ENCODE measurements around the gene OFD1.

The OFD1 gene

DNA sequence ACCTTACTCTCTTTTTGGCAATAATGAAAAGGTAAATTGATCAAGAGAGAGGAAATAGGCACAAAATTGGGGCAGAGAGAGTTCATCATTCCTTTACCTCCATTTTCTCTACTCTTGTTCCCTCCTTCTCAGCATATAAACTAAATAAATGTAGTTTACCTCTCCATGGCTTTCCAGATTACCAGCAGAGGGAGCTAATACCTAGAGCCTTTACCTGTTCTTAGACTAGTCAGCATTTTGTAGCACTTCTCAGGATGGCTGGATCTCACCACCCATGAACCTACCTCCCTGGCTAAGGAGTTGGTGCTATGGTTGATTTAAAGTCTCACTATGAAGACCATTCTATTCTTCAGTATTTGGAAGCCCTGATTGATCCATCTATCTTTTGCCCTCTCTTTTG, 15.7 kb downstream of the OFD1 start:
- Histone ChIP-seq H3K9me3 (ENCODE audit: control insufficient read depth, insufficient read depth, low read depth, low read length) (no peaks in the 10 kb centered on the region), H3K27ac (ENCODE audit: extremely low read depth, low read depth, low read length) (no peak overlapping the region), H3K4me1 (ENCODE audit: control insufficient read depth, insufficient read depth, low read length) (no peaks in the 10 kb centered on the region), H3K4me3 (ENCODE audit: low read depth, low read length) (no peak overlapping the region), H3K36me3 (ENCODE audit: control insufficient read depth in 2 of 2, insufficient read depth in 1 of 2, low read length in 2 of 2) (peaks cover 53 to 81% of the 10 kb centered on the region in 2 experiments)
- ChIA-PET CTCF (interaction anchor here (0.6 to 7.2 kb wide), 31 partner anchors 8 to 936 kb away, joined by 3 to 92 read pairs (median 4); partner anchors contain the start of genes GEMIN8, OFD1, RAB9A and TRAPPC2), POLR2A (interaction anchor here (1.5 kb wide), 2 partner anchors 9 to 15 kb away, joined by 3 to 6 read pairs; partner anchors contain the start of genes OFD1 and TRAPPC2)
- no peak for TF ChIP-seq ZNF2 (tag by site-specific recombination; IDR thresholded peaks at IDR 0.05)
- no peak for TF ChIP-seq ZNF391 (tag by site-specific recombination; IDR thresholded peaks at IDR 0.05; ENCODE audit: borderline replicate concordance, low read depth)
- TF ChIP-seq ZNF654 (tag by site-specific recombination; IDR thresholded peaks at IDR 0.05; ENCODE audit: low read depth), result peak; percentile 56

GRCh38 chrX:13750812-13751211, 16.3 kb downstream of the OFD1 start:
- ChIA-PET CTCF (interaction anchor here (0.6 to 7.2 kb wide), 27 partner anchors 8 to 1009 kb away, joined by 3 to 92 read pairs (median 4); partner anchors contain the start of genes GEMIN8, OFD1, RAB9A and TRAPPC2), POLR2A (interaction anchor here (1.5 to 2.1 kb wide), 4 partner anchors 9 to 16 kb away, joined by 3 to 11 read pairs (median 4); partner anchors contain the start of genes OFD1 and TRAPPC2)
- Histone ChIP-seq H3K4me1 (ENCODE audit: control insufficient read depth, insufficient read depth, low read length) (no peaks in the 10 kb centered on the region), H3K9me3 (ENCODE audit: control insufficient read depth, insufficient read depth, low read depth, low read length) (no peaks in the 10 kb centered on the region), H3K27ac (ENCODE audit: extremely low read depth, low read depth, low read length) (no peak overlapping the region), H3K4me3 (ENCODE audit: low read depth, low read length) (no peak overlapping the region), H3K36me3 (ENCODE audit: control insufficient read depth in 2 of 2, insufficient read depth in 1 of 2, low read length in 2 of 2) (peaks cover 57 to 79% of the 10 kb centered on the region in 2 experiments)
- TF ChIP-seq REST (tag by site-specific recombination; IDR thresholded peaks at IDR 0.05), result no peak
- TF ChIP-seq, protein P1, sequence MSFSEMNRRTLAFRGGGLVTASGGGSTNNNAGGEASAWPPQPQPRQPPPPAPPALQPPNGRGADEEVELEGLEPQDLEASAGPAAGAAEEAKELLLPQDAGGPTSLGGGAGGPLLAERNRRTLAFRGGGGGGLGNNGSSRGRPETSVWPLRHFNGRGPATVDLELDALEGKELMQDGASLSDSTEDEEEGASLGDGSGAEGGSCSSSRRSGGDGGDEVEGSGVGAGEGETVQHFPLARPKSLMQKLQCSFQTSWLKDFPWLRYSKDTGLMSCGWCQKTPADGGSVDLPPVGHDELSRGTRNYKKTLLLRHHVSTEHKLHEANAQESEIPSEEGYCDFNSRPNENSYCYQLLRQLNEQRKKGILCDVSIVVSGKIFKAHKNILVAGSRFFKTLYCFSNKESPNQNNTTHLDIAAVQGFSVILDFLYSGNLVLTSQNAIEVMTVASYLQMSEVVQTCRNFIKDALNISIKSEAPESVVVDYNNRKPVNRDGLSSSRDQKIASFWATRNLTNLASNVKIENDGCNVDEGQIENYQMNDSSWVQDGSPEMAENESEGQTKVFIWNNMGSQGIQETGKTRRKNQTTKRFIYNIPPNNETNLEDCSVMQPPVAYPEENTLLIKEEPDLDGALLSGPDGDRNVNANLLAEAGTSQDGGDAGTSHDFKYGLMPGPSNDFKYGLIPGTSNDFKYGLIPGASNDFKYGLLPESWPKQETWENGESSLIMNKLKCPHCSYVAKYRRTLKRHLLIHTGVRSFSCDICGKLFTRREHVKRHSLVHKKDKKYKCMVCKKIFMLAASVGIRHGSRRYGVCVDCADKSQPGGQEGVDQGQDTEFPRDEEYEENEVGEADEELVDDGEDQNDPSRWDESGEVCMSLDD (tag by site-specific recombination; IDR thresholded peaks at IDR 0.05), result no peak
- no peak for TF ChIP-seq ZNF19 (tag by site-specific recombination; IDR thresholded peaks at IDR 0.05; ENCODE audit: low read depth)
- TF ChIP-seq WT1 (tag by site-specific recombination; IDR thresholded peaks at IDR 0.05), result no peak
- TF ChIP-seq ZNF548 (tag by site-specific recombination; IDR thresholded peaks at IDR 0.05), result no peak

- ChIA-PET POLR2A (interaction anchor here (1.5 to 2.1 kb wide), 2 partner anchors 8 to 17 kb away, joined by 3 to 11 read pairs; partner anchors contain the start of genes OFD1 and TRAPPC2), CTCF (interaction anchor here (0.6 to 7.2 kb wide), 9 partner anchors 15 to 804 kb away, joined by 3 to 92 read pairs (median 8); partner anchors contain the start of genes GEMIN8, OFD1 and TRAPPC2)
- TF ChIP-seq TCF7L2 (IDR thresholded peaks at IDR 0.05; ENCODE audit: borderline replicate concordance, low read depth, low read length), result no peak
- TF ChIP-seq ZBTB7A (tag by site-specific recombination; IDR thresholded peaks at IDR 0.05; ENCODE audit: low read depth), result no peak
- TF ChIP-seq OVOL3 (tag by site-specific recombination; IDR thresholded peaks at IDR 0.05), result no peak
- no peak for TF ChIP-seq ZNF433 (tag by site-specific recombination; IDR thresholded peaks at IDR 0.05; ENCODE audit: low read depth)
- no peak for TF ChIP-seq ZNF132 (tag by site-specific recombination; IDR thresholded peaks at IDR 0.05; ENCODE audit: borderline replicate concordance)
- TF ChIP-seq ZBTB1 (tag by site-specific recombination; IDR thresholded peaks at IDR 0.05), result no peak
- no peak for TF ChIP-seq SP3 (tag by site-specific recombination; IDR thresholded peaks at IDR 0.05)
- no peak for TF ChIP-seq ZNF248 (tag by site-specific recombination; IDR thresholded peaks at IDR 0.05)
- TF ChIP-seq ZNF626 (tag by site-specific recombination; IDR thresholded peaks at IDR 0.05), result no peak
- TF ChIP-seq, protein P2, sequence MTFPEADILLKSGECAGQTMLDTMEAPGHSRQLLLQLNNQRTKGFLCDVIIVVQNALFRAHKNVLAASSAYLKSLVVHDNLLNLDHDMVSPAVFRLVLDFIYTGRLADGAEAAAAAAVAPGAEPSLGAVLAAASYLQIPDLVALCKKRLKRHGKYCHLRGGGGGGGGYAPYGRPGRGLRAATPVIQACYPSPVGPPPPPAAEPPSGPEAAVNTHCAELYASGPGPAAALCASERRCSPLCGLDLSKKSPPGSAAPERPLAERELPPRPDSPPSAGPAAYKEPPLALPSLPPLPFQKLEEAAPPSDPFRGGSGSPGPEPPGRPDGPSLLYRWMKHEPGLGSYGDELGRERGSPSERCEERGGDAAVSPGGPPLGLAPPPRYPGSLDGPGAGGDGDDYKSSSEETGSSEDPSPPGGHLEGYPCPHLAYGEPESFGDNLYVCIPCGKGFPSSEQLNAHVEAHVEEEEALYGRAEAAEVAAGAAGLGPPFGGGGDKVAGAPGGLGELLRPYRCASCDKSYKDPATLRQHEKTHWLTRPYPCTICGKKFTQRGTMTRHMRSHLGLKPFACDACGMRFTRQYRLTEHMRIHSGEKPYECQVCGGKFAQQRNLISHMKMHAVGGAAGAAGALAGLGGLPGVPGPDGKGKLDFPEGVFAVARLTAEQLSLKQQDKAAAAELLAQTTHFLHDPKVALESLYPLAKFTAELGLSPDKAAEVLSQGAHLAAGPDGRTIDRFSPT (tag by site-specific recombination; IDR thresholded peaks at IDR 0.05), result no peak
- TF ChIP-seq ZNF19 (tag by site-specific recombination; IDR thresholded peaks at IDR 0.05; ENCODE audit: low read depth), result no peak
- no peak for TF ChIP-seq ZNF169 (tag by site-specific recombination; IDR thresholded peaks at IDR 0.05)
- TF ChIP-seq ZNF223 (tag by site-specific recombination; IDR thresholded peaks at IDR 0.05), result no peak
- no peak for TF ChIP-seq KLF8 (tag by site-specific recombination; IDR thresholded peaks at IDR 0.05)
- no peak for TF ChIP-seq ZNF704 (tag by site-specific recombination; IDR thresholded peaks at IDR 0.05)
Observed at GRCh38 chrX:13752141-13752540, 17.6 kb downstream of the OFD1 start.

More at GRCh38 chrX:13752141-13752540, 17.6 kb downstream of the OFD1 start:
- H3K9me3 ChIP-seq (ENCODE audit: control insufficient read depth, insufficient read depth, low read depth, low read length), result no peaks in the 10 kb centered on the region
- H3K4me3 ChIP-seq (ENCODE audit: low read depth, low read length), result no peak overlapping the region
- no peak overlapping the region for H3K27ac ChIP-seq (ENCODE audit: extremely low read depth, low read depth, low read length)
- peaks cover 62 to 77% of the 10 kb centered on the region in 2 experiments for H3K36me3 ChIP-seq (ENCODE audit: control insufficient read depth in 2 of 2, insufficient read depth in 1 of 2, low read length in 2 of 2)
- H3K4me1 ChIP-seq (ENCODE audit: control insufficient read depth, insufficient read depth, low read length), result no peaks in the 10 kb centered on the region
